HG03457 (cell line): ENCODE results near the gene FRMD4A.
"Not testable (repeated sequence)": the region's sequence is repeated elsewhere in the genome, so short reads cannot be mapped to it uniquely, and the experiment has no call there.

ENCODE experiments used
- ATAC-seq: cut with Tn5 transposase; IDR thresholded peaks from one replicate; pipeline ENCODE4 v1.9.1; 2021; ENCODE audit warnings: moderate number of reproducible peaks; ENCODE audit not compliant: unreplicated experiment

FRMD4A gene

GRCh38 chr10:13959443-13960359 lies 371.0 kb downstream of the FRMD4A start:
- no peak for ATAC-seq

DNA sequence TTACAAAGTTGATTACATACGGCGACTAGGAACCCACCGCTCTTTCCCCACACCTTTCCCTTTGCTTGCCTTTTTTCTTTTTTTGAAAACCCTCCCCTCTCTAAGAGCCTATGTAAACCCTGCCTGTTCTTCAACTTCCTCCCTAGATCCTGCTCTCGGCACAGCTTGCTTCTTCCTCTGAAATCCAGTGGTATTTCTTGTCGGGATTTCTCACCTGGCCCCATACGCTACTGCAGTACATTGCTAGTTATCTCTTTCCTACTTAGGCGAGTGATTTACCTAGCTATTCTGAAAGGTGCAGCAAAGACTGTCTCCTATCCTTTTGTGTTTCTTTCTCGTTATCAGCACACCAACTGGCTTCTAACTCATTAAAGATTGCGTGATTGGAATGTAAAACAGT lies 372.9 kb downstream of the FRMD4A start:
- ATAC-seq: no peak

- ATAC-seq: no peak
These were observed 373.9 kb downstream of the FRMD4A start for GRCh38 chr10:13956826-13957225.

GRCh38 chr10:13955409-13956068 lies 375.2 kb downstream of the FRMD4A start:
- no peak for ATAC-seq

DNA sequence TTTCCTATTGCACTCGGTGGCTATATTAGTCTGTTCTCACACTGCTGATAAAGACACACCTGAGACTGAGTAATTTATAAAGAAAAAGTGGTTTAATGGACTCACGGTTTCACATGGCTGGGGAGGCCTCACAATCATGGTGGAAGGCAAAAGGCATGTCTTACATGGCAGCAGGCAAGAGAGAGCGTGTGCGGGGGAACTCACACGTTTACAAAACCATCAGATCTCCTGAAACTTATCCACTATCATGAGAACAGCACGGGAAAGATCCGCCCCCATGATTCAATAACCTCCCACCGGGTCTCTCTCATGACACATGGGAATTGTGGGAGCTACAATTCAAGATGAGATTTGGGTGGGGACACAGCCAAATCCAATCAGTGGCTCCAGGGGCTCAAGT lies 376.5 kb downstream of the FRMD4A start:
- ATAC-seq: not testable (repeated sequence)

- no peak for ATAC-seq
These were observed 377.4 kb downstream of the FRMD4A start for GRCh38 chr10:13953371-13953770.

- ATAC-seq: no peak
These were observed 380.2 kb downstream of the FRMD4A start for GRCh38 chr10:13950543-13950939.

DNA sequence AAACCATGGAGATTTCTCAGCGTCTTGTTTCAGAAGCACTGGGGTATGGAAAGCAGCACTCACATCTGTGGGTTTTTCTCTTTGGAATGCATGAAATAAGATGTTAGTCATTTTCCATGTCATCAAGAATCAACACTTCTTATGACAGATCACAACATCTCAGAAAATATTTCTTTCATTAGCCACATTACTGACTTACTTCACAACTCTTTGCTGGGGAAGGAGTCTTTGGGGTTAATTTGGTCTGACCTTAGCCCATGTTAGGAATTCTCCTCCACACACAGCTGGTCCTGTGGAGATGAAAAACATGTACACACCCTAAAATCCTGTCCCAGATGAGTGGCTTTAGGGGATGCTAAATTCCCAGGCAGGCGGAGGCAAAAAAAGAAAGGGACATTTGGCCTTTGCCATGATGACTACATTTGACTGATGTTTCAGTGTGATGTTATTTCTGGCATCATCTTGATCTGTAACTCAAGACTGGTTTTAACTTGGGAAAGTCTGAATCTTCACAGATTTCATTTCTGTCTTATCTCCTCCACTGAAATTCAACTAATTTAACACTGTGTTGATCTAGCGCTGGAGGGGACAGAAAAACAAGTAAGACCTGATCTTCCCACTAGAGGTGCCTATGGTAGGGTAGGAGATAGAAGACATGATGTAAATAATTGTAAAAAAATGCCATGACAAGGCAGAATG lies 380.7 kb downstream of the FRMD4A start:
- no peak for ATAC-seq

DNA sequence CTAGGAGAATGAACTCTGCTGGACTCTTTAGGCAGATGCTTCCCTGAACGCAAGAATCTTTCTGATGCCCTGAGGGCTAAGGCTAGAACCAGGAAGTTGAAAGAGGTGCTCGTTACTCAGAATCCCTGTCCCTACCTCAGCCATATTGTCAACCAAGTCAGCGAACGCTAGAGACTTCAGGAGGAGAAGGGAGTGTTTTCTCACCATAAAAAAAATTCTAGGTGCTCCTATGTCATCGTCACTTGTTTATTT lies 384.6 kb downstream of the FRMD4A start:
- no peak for ATAC-seq

DNA sequence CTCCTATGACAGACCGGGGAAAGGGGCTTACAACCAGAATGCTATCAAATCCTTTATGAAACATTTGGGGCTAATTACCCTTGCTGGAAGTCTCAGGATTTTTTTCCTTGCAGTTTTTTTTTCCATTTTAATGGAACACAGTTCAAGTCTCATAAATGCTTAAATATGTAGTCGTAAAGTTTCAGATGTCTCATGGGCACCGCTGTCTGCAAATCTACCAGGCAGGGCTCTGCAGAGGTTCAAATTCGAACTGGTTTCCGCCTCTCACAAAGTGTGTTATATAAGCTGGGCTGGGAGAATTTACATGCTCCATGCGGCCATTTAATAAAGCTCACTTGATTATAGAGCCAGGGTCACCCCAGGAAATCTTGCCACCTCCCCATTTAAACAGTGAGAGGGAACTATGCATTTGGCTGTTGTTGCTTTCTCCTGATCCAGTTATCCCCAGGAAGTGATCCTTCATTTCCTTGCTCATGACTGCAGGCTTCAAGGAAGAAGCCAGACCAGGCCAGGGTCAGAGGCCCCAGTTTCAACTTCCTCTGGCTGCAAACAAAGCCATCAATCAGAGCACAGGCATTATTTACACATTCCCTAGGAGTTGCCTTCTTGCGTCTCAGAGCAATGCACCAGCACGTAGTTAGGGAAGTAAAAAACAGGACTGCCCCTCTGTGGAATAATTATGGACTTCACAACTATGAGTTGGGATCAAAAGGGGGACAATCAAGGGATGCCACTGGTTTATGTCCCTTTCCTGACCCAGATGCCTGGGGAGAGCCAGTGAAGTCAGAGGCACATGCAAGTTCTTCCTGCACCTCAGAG lies 385.1 kb downstream of the FRMD4A start:
- no peak for ATAC-seq

DNA sequence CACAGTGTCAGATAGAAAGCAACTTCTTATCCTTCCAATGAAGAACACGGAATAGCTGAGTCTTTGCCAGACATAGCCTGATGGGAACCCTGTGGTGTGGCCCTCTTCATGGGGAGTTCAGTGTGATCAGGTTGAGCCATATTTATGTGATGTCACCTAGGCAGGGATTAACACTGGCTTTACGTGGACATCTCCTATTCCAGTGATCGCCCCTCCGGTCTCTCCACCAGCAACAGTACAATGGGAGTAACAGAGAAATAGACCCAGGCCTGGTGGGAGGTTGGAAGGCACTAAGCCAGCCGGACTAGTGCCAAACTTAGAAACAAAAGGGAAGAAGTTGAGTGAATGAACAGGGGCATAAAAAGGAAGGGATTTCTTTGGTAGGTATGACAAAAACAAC lies 385.9 kb downstream of the FRMD4A start:
- ATAC-seq: no peak

DNA sequence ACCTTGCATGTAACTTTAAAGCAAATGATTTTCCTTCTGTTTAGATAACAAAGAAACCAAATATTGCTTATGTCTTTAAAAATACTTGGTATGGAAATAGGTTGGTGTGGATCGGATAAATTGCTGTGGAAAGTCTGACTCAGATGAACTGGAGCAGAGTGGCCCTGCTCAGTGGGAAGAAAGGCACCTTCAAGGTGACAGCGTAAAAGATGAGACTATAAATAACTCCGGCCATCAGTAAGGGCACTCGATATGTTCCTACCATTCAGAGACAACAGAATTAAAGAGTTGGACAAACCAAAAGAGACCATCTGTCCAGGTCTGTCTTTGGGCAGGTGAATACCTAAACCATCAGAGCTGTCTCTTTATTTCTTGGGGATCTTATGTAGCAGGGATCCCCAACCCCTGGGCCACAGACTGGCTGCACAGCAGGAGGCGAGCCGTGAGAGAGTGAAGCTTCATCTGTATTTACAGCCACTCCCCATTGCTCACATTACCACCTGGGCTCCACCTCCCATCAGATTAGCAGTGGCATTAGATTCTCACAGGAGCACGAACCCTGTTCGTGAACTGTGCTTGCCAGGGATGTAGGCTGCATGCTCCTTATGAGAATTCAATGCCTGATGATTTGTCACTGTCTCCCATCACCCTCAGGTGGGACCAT lies 386.9 kb downstream of the FRMD4A start:
- ATAC-seq: no peak

DNA sequence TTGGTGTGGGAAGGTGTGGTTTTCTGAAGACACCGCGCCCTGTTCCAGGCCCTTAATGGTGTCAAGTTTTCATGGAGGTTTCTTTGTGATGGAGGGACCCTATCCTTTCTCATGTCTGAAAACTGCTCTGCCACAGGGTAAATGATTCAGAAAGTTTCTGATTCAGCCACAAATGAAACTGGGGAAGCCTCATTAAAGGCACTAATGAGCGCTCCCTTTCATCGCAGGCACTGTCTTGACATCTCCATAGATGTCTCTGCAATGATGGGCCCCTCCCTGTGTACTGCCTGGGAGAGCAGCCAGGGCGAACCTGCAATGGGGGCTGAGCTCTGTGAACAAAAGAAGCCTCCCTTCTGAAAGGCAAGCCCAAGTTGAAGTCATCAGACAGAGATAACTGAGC lies 388.7 kb downstream of the FRMD4A start:
- no peak for ATAC-seq

DNA sequence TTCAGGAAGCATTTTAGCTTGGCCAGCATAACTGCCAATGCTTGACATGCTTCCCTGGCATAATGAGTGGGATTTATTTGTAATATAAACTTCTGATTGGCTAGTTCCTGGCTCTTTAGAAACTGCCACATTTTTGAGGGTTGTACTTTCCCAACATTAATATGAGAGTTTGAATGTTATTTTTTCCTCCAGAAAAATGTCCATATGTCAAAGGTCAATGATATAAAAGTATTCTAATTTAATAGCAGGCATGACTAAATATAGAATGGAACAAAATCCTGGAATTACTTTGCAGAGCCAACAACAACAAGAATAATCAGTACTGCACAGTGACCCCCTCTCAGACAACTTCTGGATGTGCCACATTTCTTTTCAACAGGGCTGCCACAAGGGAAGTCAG lies 391.3 kb downstream of the FRMD4A start:
- no peak for ATAC-seq

DNA sequence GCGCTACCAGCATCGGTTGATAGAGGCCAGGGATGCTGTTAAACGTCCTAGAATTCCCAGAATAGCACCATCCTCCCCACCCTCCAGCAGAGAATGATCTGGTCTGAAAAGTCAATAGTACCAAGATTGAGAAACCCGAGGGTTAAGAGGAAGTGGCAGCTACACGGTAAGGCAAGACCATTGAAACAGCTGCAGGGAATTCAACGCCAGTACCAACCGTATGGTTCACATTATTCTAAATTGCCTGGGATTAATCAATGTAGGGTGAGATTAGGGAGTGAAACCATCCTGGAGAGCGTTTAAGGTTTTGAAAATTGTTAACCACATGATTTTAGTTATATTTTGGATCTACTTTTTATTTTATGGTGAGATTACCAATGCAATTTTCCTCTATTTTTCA lies 391.8 kb downstream of the FRMD4A start:
- no peak for ATAC-seq

DNA sequence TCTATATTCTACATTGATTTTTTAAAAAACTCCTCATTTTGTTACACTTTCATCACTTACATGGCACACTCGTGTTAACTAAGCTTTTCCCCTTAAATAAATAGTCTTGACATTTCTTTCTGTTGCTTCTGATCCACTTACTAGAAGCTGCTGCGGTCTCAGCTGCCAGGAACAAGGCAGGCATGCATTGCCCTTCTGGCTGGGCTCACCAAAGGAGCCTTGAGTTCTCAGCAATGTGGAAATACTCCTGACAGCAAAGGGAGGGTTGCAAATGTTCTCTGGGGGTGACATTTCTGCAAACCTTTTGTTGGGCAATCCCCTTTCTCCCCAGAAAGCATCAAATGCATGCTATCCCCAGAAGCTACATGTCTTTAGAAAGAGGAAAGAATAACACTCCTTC lies 393.9 kb downstream of the FRMD4A start:
- ATAC-seq: no peak

- ATAC-seq: no peak
These were observed 400.6 kb downstream of the FRMD4A start for GRCh38 chr10:13930120-13930519.

GRCh38 chr10:13928451-13928850 lies 402.3 kb downstream of the FRMD4A start:
- ATAC-seq: no peak

- ATAC-seq: no peak
These were observed 404.5 kb downstream of the FRMD4A start for GRCh38 chr10:13925971-13926780.
